NCI-H2227 (cell line): Measurements from ENCODE around the gene CELF2.
"Not testable (repeated sequence)": the region's sequence is repeated elsewhere in the genome, so short reads cannot be mapped to it uniquely, and the experiment has no call there.

ENCODE experiments used
- DNase-seq: peaks from one replicate; lab custom pipeline; 2025; ENCODE audit not compliant: unreplicated experiment; lab: John Stamatoyannopoulos, UW

CELF2 gene

DNA sequence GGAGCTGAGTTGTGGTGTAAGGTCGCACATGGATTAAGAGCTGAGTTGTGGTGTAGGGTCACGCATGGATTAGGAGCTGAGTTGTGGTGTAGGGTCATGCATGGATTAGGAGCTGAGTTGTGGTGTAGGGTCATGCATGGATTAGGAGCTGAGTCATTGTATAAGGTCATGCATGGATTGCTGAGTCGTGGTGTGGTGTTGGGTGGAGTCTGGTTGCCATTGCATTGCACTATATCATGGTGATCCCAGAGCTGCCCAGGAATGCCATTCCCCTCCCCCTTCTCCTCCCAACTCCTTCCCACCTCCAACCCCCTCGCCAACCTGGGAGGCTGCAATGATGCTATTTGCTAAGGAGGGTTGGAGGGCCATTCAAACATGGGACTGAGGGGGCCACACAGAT lies 349.2 kb downstream of the CELF2 start:
- not testable (repeated sequence) for DNase-seq

DNA sequence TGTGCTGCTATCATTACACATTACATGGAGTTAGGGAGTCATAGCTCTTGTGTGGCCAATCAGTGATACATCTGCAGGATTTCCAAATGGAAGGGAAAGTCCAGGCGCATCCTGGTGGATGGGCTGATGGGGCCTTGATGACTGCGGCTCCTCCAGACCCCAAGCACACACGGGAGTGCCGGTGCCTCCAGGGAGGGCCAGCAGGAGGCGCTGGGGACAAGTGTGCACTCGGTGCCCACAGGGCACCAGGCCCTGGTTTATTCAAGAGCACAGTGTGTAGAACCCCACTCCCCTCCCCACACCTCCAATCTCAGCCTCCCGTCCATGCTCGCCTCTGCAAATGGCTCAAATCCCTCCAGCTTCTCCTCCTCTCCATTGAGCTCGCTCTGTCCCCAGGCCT lies 349.8 kb downstream of the CELF2 start:
- DNase-seq, result no peak

DNA sequence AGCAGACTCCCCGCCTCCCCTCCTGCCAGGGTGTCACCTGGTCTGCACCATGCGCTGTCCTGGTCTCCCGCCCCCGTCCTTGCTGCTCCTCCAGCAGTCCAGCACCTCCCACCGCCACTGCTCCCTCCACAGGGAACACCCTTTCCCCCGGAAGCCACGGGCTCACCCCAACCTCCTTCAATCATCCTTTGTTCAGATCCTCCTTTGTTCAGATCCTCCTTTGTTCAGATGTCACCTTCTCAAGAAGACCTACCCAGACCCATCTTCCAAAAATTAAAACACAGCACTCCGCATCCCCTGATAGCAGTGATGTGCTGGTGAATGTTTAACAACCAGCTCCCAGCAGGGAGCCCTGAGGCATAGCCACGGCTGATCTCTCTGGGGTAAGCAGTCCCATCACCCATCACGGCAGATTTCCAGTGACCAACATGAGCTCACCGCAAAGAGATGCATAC lies 356.1 kb downstream of the CELF2 start:
- no peak for DNase-seq

DNA sequence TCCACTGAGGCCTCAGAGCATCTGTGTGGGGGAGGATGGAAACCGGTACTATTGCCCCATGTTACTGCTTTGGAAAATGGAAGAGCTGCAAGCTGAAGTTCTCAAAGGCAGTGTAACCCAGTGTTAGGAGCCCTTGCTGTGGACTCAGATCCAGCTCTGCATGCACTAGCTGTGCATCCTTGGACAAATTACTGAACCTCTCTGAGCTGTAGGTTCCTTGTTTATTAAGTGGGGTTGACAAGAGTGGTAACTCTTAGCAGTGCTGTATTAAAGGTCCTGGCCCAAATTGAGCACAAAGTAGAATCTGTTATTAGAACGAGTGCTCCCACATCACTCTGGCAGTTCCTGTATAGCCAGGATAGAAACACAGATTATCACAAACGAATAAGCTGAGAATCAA lies 359.6 kb downstream of the CELF2 start:
- no peak for DNase-seq

DNA sequence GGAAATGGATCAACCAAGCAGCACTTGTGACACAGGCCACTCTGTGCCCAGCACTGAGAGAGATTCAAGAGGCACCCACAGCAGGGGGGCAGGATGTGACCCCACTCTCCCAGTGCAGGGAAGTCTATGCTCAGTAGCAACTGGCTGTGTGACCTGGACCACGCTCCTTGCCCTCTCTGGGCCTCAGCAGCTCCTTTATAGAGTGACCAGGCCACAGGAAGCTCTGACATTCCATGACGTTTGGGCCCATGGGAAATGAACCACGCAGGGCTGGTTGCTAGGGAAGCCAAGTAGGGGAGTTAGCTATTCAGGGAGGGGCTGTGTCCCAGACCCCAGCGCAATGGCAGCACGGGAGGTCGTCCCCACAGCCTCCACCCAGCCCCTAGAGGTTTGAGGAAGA lies 361.2 kb downstream of the CELF2 start:
- DNase-seq, result no peak

DNA sequence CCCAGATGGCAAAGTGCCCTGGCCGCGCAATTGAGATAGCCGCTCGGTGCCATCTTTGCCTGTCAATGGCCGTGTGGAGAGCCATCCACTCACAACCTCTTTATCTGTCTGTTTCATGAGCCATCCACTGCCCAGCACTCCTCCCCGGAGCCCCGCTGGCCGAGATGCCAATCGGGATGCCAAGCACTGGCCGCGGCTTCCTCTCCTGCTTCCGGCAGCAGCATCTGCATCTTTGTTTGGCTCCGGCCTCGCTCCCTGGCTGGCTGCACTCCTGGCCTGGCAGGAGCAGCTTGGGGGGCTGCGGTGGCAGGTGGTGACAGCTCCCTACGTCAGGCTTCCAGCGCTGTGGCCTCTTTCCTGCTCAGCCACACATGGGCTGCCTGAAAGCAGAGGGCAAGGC lies 362.1 kb downstream of the CELF2 start:
- no peak for DNase-seq

DNA sequence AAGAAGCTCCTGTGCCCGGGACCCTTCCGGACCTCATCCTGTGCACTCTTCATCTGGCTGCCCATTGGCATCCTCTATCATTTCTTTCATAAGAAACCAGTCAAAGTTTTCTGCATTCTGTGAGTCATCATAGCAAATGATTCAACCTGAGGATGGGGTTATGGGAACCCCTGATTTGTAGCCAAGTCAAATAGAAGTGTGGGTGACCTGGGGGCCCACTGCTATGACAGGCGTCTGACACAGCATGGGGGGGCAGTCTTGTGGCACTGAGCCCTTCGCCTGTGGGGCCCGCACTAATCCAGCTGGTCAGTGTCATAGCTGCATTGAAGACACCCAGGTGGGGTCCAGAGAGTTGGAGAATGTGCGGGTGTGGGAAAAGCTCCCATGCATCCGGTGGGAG lies 363.4 kb downstream of the CELF2 start:
- no peak for DNase-seq

DNA sequence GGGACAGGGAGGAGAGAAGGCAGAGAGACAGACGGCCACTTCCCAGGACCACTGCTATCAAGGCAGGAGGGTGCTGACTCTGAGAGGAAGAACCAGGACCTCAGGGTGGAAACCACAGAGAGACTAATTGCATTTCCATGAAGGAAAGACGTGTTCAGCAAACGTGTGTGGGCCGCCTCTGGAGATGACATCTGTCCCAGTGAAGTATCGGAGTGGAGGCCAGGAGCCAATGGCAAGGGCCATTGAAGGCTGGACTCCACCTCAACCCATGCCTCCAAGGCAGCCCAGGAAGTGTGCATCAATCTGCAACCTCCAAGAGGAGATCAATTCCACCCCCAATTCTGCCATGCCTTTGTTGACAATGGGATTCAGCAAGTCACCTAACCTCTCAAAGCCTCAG lies 363.8 kb downstream of the CELF2 start:
- no peak for DNase-seq

DNA sequence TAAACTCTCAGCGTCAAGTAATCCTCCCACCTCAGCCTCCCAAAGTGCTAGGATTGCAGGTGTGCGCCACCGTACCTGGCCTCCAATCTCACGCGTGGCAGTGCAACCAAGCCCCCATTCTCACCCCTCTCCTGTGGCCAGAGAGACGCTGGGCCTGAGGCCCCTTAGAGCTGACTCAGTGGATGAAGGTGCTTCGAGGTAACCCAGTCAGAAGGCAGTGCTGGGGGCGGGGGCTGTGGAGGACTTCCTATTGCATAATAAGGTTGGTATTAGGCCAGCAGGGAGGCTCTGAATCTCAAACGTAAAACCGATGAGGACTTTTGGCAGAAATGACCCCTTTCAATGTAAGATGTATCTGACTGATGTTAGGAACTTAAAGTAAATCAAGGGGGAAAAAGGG lies 364.5 kb downstream of the CELF2 start:
- no peak for DNase-seq

DNA sequence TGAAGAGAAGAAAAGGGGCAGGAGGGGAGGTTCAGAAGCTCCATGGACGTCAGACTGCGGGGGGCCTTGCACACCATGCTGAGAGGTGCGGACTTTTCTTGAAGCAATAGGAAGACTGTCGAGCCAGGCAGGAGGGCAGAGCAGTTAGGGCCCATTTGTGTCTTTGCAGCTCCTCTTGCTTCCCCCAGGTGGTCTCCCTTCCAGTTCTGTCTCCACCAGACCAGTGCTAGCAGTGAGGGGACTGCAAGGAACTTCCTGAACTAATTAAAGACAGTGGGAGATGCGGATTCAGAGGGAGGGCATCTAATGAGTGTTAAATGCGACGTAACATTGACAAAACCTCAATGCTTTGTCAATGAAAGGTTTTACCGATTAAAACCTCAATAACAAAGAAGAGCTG lies 368.4 kb downstream of the CELF2 start:
- DNase-seq, result no peak
